ENCODE data around the gene REV1. TPM values are rescaled to one million over a fixed set of nuclear protein-coding genes. Genes with fewer than 3 reads are reported as not detected.

REV1 gene
- total and polyA plus RNA-seq, 2 of the 13 experiments (the other 11 are each of a cell fraction or from before 2014, with no cell fraction given): 49.1 to 71.8 TPM

DNA sequence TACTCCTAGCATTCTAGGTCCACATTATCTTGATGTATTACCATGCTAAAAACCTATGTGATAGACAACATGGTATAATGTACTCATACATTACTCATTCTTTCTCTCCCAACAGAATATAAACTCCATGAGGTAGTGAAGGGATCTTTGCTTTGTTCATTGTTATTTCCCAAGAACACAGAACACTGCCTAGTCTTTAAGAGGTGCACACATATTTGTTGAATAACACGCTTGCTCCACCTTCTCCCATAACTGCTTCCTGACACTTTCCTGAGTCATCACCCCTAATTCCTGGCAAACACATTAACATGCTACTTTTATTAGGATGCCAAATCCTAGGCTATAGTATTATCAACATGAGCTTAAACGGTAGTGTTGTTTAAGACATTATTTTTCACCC, 41.3 kb downstream of the REV1 start:
- Histone ChIP-seq H3K27me3 (ENCODE audit: control insufficient read depth in 1 of 2, insufficient read depth in 2 of 2, low read length in 2 of 2) (no peaks in the 10 kb centered on the region), H3K9me3 (ENCODE audit: low read length) (no peaks in the 10 kb centered on the region), H2AFZ (ENCODE audit: low read length) (no peak overlapping the region), H3K4me3 (replicated peaks in 1 of 3; ENCODE audit: insufficient read depth in 1 of 3, low read depth in 2 of 3, low read length in 3 of 3) (no peak overlapping the region), H3K4me2 (ENCODE audit: low read depth, low read length) (no peak overlapping the region), H3K9ac (ENCODE audit: insufficient read depth, low read depth, low read length) (no peak overlapping the region), H3K79me2 (ENCODE audit: insufficient read depth, low read length) (peaks cover 33% of the 10 kb centered on the region), H3K36me3 (replicated peaks in 1 of 2; ENCODE audit: control insufficient read depth in 1 of 2, insufficient read depth in 2 of 2, low read length in 2 of 2) (peaks cover 17 to 59% of the 10 kb centered on the region in 2 experiments), H4K20me1 (ENCODE audit: insufficient read depth, low read length) (no peaks in the 10 kb centered on the region), H3K27ac (ENCODE audit: extremely low read length, insufficient read depth, low read length) (no peak overlapping the region), H3K4me1 (ENCODE audit: insufficient read depth, low read length) (no peaks in the 10 kb centered on the region)
- FAIRE-seq (no peak), ATAC-seq (no peak), DNase-seq (ENCODE audit: low spot score) (no peak)
- 99% methylated on average over 2 of the region's 2 CpGs for WGBS (ENCODE audit: low lambda C conversion rate)
- no TSS peak for BruUV-seq (replicated peaks)
- TF ChIP-seq, protein P1, sequence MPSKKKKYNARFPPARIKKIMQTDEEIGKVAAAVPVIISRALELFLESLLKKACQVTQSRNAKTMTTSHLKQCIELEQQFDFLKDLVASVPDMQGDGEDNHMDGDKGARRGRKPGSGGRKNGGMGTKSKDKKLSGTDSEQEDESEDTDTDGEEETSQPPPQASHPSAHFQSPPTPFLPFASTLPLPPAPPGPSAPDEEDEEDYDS (CRISPR knock-in tag; IDR thresholded peaks at IDR 0.05): no peak
- TF ChIP-seq ZNF775 (CRISPR knock-in tag; IDR thresholded peaks at IDR 0.05; ENCODE audit: borderline replicate concordance) (no peak), ISL2 (CRISPR knock-in tag; IDR thresholded peaks at IDR 0.05) (no peak), PCBP1 (IDR thresholded peaks at IDR 0.05; ENCODE audit: borderline replicate concordance, low read depth, low read length) (no peak), SNAPC2 (CRISPR knock-in tag; IDR thresholded peaks at IDR 0.05) (no peak), MYNN (CRISPR knock-in tag; IDR thresholded peaks at IDR 0.05; ENCODE audit: low read depth) (no peak), ZNF12 (CRISPR knock-in tag; IDR thresholded peaks at IDR 0.05) (no peak), HDAC6 (IDR thresholded peaks at IDR 0.05; ENCODE audit: low read depth, low read length) (no peak), DPF2 (CRISPR knock-in tag; IDR thresholded peaks at IDR 0.05; ENCODE audit: borderline replicate concordance, low read depth) (no peak), ZNF639 (CRISPR knock-in tag; conservative IDR thresholded peaks at IDR 0.05) (no peak), NFKB2 (CRISPR knock-in tag; IDR thresholded peaks at IDR 0.05; ENCODE audit: borderline replicate concordance) (no peak), ZNF263 (CRISPR knock-in tag; IDR thresholded peaks at IDR 0.05) (no peak), ELF1 (CRISPR knock-in tag; IDR thresholded peaks at IDR 0.05) (no peak), ZNF333 (CRISPR knock-in tag; IDR thresholded peaks at IDR 0.05; ENCODE audit: borderline replicate concordance) (no peak), HMG20B (CRISPR knock-in tag; conservative IDR thresholded peaks at IDR 0.05) (no peak), ZFP36 (IDR thresholded peaks at IDR 0.05; ENCODE audit: borderline replicate concordance, low read depth, low read length, partially characterized antibody) (no peak), ZNF274 (CRISPR knock-in tag; IDR thresholded peaks at IDR 0.05) (no peak), DBP (CRISPR knock-in tag; IDR thresholded peaks at IDR 0.05; ENCODE audit: not compliant biosample characterization) (no peak)
- TF ChIP-seq, protein P2, sequence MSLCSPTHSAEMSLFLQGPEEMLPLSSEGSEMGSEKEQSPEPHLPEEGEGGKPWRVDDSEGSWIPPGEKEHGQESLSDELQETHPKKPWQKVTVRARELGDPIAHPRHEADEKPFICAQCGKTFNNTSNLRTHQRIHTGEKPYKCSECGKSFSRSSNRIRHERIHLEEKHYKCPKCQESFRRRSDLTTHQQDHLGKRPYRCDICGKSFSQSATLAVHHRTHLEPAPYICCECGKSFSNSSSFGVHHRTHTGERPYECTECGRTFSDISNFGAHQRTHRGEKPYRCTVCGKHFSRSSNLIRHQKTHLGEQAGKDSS (CRISPR knock-in tag; IDR thresholded peaks at IDR 0.05; ENCODE audit: borderline replicate concordance, low read depth): no peak
- intact Hi-C loops (cut with micrococcal nuclease; ENCODE audit: unreplicated experiment): no loop called here
- POLR2A ChIA-PET: no interaction called here
- in situ Hi-C loops (cut with HindIII; ENCODE audit: extremely low pct_ligation_motif_present, low pct_unique_long_range_greater_than_20kb): no loop called here
- CTCF ChIA-PET (ENCODE audit: low intra/inter-chr PET ratio, low total read pairs): no interaction called here
